ENCODE data around the gene CDH4.

- TF ChIP-seq MLX (CRISPR knock-in tag; IDR thresholded peaks at IDR 0.05) (no peak), NFE2L1 (CRISPR knock-in tag; IDR thresholded peaks at IDR 0.05) (no peak), MAX (CRISPR knock-in tag; IDR thresholded peaks at IDR 0.05) (no peak), CREB1 (CRISPR knock-in tag; IDR thresholded peaks at IDR 0.05) (no peak), CTCF (IDR thresholded peaks at IDR 0.05) (no peak), PRDM15 (CRISPR knock-in tag; IDR thresholded peaks at IDR 0.05) (no peak), ZBTB43 (CRISPR knock-in tag; IDR thresholded peaks at IDR 0.05) (no peak), ARID4B (CRISPR knock-in tag; IDR thresholded peaks at IDR 0.05; ENCODE audit: borderline replicate concordance) (no peak)
Measured at GRCh38 chr20:61643656-61644377, 391.8 kb downstream of the CDH4 start.
